ENCODE measurements around the gene ACOX3.

Gene ACOX3

GRCh38 chr4:8395504-8396296, 44.8 kb downstream of the ACOX3 start:
- DNase-seq (ENCODE audit: low read depth) = no peak
- no peak for TF ChIP-seq CTCF (IDR thresholded peaks at IDR 0.05; ENCODE audit: insufficient read depth, low read depth, low read length, missing control alignments)
- H3K4me3 ChIP-seq (ENCODE audit: low read length) = no peak overlapping the region

GRCh38 chr4:8394806-8395205, 45.7 kb downstream of the ACOX3 start:
- H3K4me3 ChIP-seq (ENCODE audit: low read length) = no peak overlapping the region
- TF ChIP-seq CTCF (IDR thresholded peaks at IDR 0.05; ENCODE audit: insufficient read depth, low read depth, low read length, missing control alignments) = no peak
- no peak for DNase-seq (ENCODE audit: low read depth)

- H3K4me3 ChIP-seq (ENCODE audit: low read length) = no peak overlapping the region
- TF ChIP-seq CTCF (IDR thresholded peaks at IDR 0.05; ENCODE audit: insufficient read depth, low read depth, low read length, missing control alignments) = no peak
- DNase-seq (ENCODE audit: low read depth) = no peak
Measured at GRCh38 chr4:8394061-8394519, 46.4 kb downstream of the ACOX3 start.

- H3K4me3 ChIP-seq (ENCODE audit: low read length) = no peak overlapping the region
- TF ChIP-seq CTCF (IDR thresholded peaks at IDR 0.05; ENCODE audit: insufficient read depth, low read depth, low read length, missing control alignments) = no peak
- DNase-seq (ENCODE audit: low read depth) = peak; percentile 81
Measured at GRCh38 chr4:8393593-8394038, 46.9 kb downstream of the ACOX3 start.

GRCh38 chr4:8392591-8393190, 47.8 kb downstream of the ACOX3 start:
- no peak for DNase-seq (ENCODE audit: low read depth)
- TF ChIP-seq CTCF (IDR thresholded peaks at IDR 0.05; ENCODE audit: insufficient read depth, low read depth, low read length, missing control alignments) = no peak
- H3K4me3 ChIP-seq (ENCODE audit: low read length) = no peak overlapping the region

- peak; percentile 77 for DNase-seq (ENCODE audit: low read depth)
- no peak overlapping the region for H3K4me3 ChIP-seq (ENCODE audit: low read length)
- TF ChIP-seq CTCF (IDR thresholded peaks at IDR 0.05; ENCODE audit: insufficient read depth, low read depth, low read length, missing control alignments) = no peak
Measured at GRCh38 chr4:8391972-8392371, 48.6 kb downstream of the ACOX3 start.
